ENCODE data around the gene PLD4.

GRCh38 chr14:104968541-104969401 lies 44.1 kb downstream of the PLD4 start:
- TF ChIP-seq, protein P1, sequence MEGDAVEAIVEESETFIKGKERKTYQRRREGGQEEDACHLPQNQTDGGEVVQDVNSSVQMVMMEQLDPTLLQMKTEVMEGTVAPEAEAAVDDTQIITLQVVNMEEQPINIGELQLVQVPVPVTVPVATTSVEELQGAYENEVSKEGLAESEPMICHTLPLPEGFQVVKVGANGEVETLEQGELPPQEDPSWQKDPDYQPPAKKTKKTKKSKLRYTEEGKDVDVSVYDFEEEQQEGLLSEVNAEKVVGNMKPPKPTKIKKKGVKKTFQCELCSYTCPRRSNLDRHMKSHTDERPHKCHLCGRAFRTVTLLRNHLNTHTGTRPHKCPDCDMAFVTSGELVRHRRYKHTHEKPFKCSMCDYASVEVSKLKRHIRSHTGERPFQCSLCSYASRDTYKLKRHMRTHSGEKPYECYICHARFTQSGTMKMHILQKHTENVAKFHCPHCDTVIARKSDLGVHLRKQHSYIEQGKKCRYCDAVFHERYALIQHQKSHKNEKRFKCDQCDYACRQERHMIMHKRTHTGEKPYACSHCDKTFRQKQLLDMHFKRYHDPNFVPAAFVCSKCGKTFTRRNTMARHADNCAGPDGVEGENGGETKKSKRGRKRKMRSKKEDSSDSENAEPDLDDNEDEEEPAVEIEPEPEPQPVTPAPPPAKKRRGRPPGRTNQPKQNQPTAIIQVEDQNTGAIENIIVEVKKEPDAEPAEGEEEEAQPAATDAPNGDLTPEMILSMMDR (conservative IDR thresholded peaks at IDR 0.05 in 1 of 2, IDR thresholded peaks at IDR 0.05 in 1 of 2; ENCODE audit: extremely low read depth in 1 of 2, insufficient read depth in 1 of 2, low read depth in 1 of 2, low read length in 2 of 2): no peak
- no peak for TF ChIP-seq EZH2 (IDR thresholded peaks at IDR 0.05; ENCODE audit: borderline replicate concordance, low read length)
